LNCAP (cell line): ENCODE measurements around the gene RBM41.

Experiments
- CTCF ChIP-seq: fragments of 450-650 bp; IDR thresholded peaks from 2 replicates; pipeline ENCODE4 v1.5.1; 2017; ENCODE audit warnings: mild to moderate bottlenecking

Gene RBM41

DNA sequence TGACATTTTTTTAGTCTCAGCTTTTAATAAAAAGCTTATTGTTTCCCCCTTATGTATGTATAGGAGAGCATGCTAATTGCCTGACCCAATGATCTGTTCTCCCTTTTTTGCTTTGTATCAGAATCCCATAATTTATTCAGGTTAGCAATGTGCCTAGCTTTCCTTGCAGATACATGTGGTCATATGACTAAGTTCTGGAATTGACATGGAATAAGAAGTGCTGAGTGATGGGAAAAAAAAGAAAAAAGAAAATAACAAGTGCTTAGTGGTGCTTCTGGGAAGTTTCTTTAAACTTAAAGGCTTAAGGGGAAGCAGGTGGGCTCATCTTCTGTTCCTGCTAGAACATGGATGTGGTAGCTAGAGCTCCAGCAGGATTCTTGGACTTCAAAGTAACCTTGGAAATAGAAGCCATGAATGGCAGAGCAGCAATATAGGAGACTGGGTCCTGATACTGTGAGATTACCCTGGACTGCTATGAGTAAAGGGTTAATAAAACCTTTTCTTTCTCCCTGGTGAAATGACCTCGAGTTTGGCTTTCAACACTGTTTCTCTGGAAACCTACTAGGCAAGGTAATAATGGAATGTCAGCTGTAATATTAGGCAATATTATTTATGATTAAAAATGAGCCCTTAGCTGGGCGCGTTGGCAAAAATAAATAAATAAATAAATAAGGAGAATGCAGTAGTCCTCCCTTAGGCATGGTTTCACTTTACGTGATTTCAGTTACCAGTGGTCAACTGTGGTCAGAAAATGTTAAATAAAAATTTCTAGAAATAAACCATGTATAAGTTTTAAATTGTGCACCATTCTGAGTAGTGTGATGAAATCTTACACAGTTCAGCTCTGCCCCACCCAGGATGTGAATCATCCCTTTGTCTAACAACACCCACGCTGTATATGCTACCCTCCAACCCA, 16.7 kb upstream of the RBM41 start:
- TF ChIP-seq CTCF: no peak

- TF ChIP-seq CTCF: no peak
Observed at GRCh38 chrX:107123750-107124149, 5.1 kb upstream of the RBM41 start.

- TF ChIP-seq CTCF: no peak
Observed at GRCh38 chrX:107119283-107119682, 661 bp upstream of the RBM41 start.

DNA sequence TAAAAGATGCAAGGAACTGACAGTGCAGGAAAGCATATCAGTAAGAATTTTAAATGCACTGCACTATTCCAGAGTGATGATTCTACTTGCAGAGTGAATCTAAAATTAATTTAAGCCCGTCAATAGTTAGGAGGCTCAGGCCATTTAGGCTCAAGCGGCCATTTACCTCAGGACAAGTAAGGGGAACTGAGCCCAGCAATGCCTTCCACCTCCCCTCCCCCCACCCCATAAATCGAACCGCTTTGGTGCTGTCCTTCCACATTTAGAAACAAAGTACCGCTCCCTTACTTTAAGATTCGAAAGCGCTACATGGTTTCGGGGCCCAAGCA, 665 bp downstream of the RBM41 start:
- no peak for TF ChIP-seq CTCF

GRCh38 chrX:107107459-107107858, 11.2 kb downstream of the RBM41 start:
- TF ChIP-seq CTCF: no peak

DNA sequence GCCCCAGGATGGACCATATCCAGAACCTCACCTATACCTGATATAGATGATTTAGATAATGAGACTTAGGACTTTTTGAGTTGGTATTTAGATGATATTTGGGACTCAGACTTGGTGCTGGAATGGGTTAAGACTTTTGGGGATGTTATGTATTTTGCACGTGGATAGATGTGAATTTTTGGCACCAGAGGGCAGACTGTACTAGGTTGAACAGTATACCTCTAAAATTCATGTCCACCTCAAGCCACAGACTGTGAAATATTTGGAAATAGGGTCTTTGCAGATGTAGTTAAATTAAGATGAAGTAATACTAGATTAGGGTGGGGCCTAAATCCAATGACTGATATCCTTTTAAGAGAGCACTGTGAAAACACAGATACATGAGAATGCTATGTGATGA, 15.6 kb downstream of the RBM41 start:
- no peak for TF ChIP-seq CTCF

GRCh38 chrX:107076158-107076557, 42.5 kb downstream of the RBM41 start:
- no peak for TF ChIP-seq CTCF

GRCh38 chrX:107054978-107055377, 63.6 kb downstream of the RBM41 start:
- TF ChIP-seq CTCF: no peak
